Astrocyte of the spinal cord (primary cell): ENCODE measurements around the gene SOS1.
"Not testable (repeated sequence)": the region's sequence is repeated elsewhere in the genome, so short reads cannot be mapped to it uniquely, and the experiment has no call there.

Experiments used
- DNase-seq: peaks from one replicate; pipeline ENCODE4 v3.0.0; 2011; ENCODE audit warnings: low read depth, low spot score
- H3K4me3 ChIP-seq: 2 replicates; pipeline ENCODE4 v1.5.1; 2011; ENCODE audit warnings: low read depth, mild to moderate bottlenecking, low read length, moderate library complexity
- CTCF ChIP-seq: IDR thresholded peaks from 2 replicates; pipeline ENCODE4 v1.5.1; 2012; ENCODE audit warnings: low read depth, mild to moderate bottlenecking, low read length, inconsistent platforms
- in situ Hi-C: cut with HindIII; loops from 2 replicates; pipeline ENCODE4 v1.10.0; 2017; ENCODE audit warnings: low sequenced_read_pairs

The SOS1 gene

DNA sequence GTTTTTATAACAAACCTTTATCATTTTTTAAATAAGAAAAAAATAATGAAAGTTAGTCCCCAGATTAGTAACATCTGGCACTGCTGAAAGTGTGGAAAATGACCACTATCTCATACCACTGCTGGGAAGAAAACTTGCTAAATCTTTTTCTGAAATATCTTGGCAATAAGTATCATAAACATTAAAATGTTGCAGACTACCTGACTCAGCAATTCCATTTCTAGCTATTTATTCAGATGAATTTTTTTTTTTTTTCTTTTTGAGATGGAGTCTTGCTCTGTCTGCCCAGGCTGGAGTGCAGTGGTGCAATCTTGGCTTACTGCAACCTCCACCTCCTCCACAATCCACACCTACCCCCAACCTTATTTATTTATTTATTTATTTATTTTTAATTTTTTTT lies 35.3 kb upstream of the SOS1 start:
- no peak for TF ChIP-seq CTCF
- in situ Hi-C loops = no loop called here
- DNase-seq = no peak
- H3K4me3 ChIP-seq = no peak overlapping the region

- H3K4me3 ChIP-seq, DNase-seq, in situ Hi-C loops: not testable (repeated sequence)
Observed at GRCh38 chr2:39155573-39155972, 34.7 kb upstream of the SOS1 start.

DNA sequence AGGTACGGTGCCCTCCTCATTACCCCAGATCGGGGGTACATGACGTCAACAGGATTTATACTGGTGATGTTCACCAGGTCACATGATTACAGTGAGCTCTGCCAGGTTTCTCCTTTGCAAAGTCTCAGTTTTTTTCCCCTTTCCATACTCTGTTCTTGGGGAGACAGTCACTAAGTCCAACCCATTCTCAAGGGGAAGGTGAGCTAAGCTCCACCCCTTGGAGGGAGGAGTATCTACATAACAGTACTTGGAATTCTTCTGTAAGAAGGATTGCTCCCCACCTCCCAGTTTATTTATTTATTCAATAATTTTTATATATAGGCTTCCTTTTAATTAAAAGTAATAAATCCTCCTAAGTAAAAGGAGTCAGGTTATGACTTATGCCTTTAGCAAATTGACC lies 34.1 kb upstream of the SOS1 start:
- no peak for TF ChIP-seq CTCF
- in situ Hi-C loops = no loop called here
- H3K4me3 ChIP-seq = no peak overlapping the region
- no peak for DNase-seq

- H3K4me3 ChIP-seq = no peak overlapping the region
- DNase-seq = no peak
- in situ Hi-C loops = no loop called here
- TF ChIP-seq CTCF = no peak
Observed at GRCh38 chr2:39153312-39153711, 32.5 kb upstream of the SOS1 start.

DNA sequence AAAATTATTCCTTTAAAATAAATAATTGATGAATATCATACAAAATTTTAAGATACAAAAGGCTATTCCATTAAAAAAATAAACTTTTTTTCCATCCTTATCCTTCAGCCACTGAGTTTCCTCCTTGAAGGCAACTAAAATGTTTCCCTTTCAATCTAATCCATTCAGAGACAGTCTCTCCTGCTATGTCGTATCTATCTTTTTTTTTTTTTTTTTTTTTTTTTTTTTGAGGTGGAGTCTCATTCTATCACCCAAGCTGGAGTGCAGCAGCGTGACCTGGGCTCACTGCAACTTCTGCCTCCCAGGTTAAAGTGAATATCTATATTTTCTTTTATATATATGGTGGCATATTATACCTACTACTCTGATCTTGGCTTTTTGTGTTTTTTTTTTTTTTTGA lies 31.7 kb upstream of the SOS1 start:
- in situ Hi-C loops = no loop called here
- no peak overlapping the region for H3K4me3 ChIP-seq
- TF ChIP-seq CTCF = no peak
- no peak for DNase-seq

GRCh38 chr2:39150890-39151497 lies 30.1 kb upstream of the SOS1 start:
- TF ChIP-seq CTCF = no peak
- no peak for DNase-seq
- H3K4me3 ChIP-seq = no peak overlapping the region
- in situ Hi-C loops = no loop called here

DNA sequence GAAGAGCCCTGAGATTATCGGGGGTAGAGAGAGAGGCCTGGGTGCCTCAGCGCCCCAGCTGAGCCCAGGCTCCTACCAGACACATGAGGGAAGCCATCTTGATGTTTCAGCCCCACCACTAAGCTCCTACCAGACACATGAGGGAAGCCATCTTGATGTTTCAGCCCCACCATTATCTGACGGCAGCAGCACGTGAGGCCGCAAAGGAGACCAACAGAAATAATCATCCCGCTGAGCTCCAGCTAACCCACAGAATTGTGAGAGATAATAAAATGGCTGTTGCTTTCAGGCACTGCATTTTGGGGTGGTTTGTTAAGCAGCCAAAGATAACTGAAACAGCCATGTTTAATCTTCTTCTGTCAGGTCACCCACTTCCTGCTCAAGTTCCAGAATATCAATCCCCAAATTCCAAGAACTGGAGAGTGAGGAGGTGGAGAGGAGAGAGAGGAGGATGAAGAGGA lies 29.3 kb upstream of the SOS1 start:
- DNase-seq = no peak
- in situ Hi-C loops = no loop called here
- no peak for TF ChIP-seq CTCF
- no peak overlapping the region for H3K4me3 ChIP-seq
